ENCODE measurements around the gene TRIM65.

TRIM65 gene

DNA sequence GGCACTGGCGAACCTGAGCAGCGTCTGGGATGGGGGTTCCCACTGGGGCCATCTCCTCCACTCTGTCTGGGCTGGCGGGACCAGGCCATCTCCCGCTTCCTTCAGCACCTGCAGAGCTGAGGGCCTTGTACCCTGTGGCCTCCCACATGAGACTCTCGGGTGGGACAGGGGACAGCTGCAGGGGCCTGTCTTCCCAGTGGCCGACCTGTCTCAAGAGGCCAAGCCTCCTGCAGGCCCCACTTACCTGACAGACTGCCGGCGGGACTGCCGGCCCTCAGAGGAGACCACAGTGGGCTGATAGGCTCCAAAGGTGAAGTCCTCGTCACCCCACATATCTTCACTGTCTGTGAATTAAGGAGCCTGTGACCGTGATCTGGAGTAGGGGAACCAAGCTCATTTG lies 28.4 kb upstream of the TRIM65 start:
- Histone ChIP-seq H3K4me1 (ENCODE audit: insufficient read depth, insufficient read length) (no peaks in the 10 kb centered on the region), H3K4me3 (ENCODE audit: insufficient read length, low read depth) (no peak overlapping the region)
- TF ChIP-seq YY1 (IDR thresholded peaks at IDR 0.05; ENCODE audit: insufficient read depth, insufficient read length) (no peak), ZNF274 (IDR thresholded peaks at IDR 0.05; ENCODE audit: low read depth, low read length) (no peak), SUZ12 (IDR thresholded peaks at IDR 0.05; ENCODE audit: extremely low read depth, insufficient read depth, insufficient read length) (no peak)

GRCh38 chr17:75922963-75923874 lies 26.5 kb upstream of the TRIM65 start:
- Histone ChIP-seq H3K9me3 (ENCODE audit: insufficient read depth, low read length) (no peaks in the 10 kb centered on the region), H3K36me3 (ENCODE audit: insufficient read depth, insufficient read length, low read length) (peaks cover 90% of the 10 kb centered on the region), H3K9ac (ENCODE audit: insufficient read length, low read depth) (no peak overlapping the region), H3K4me1 (ENCODE audit: insufficient read depth, insufficient read length) (no peaks in the 10 kb centered on the region), H3K27me3 (ENCODE audit: insufficient read depth, insufficient read length) (no peaks in the 10 kb centered on the region), H3K4me3 (ENCODE audit: insufficient read length, low read depth) (peak overlapping the region; percentile 2)
- DNase-seq (ENCODE audit: low read depth, low spot score) = no peak
- TF ChIP-seq YY1 (IDR thresholded peaks at IDR 0.05; ENCODE audit: insufficient read depth, insufficient read length) = no peak
- TF ChIP-seq SUZ12 (IDR thresholded peaks at IDR 0.05; ENCODE audit: extremely low read depth, insufficient read depth, insufficient read length) = no peak
- TF ChIP-seq ZNF274 (IDR thresholded peaks at IDR 0.05; ENCODE audit: low read depth, low read length) = no peak

More for the DNA sequence above, 28.4 kb upstream of the TRIM65 start:
- H3K27me3 ChIP-seq (ENCODE audit: insufficient read depth, insufficient read length) = no peaks in the 10 kb centered on the region
- H3K36me3 ChIP-seq (ENCODE audit: insufficient read depth, insufficient read length, low read length) = peaks cover 86% of the 10 kb centered on the region
- no peaks in the 10 kb centered on the region for H3K9me3 ChIP-seq (ENCODE audit: insufficient read depth, low read length)
- no peak overlapping the region for H3K9ac ChIP-seq (ENCODE audit: insufficient read length, low read depth)
- DNase-seq (ENCODE audit: low read depth, low spot score) = no peak

- no peak for DNase-seq (ENCODE audit: low read depth, low spot score)
- no peaks in the 10 kb centered on the region for H3K27me3 ChIP-seq (ENCODE audit: insufficient read depth, insufficient read length)
- H3K4me3 ChIP-seq (ENCODE audit: insufficient read length, low read depth) = no peak overlapping the region
- TF ChIP-seq YY1 (IDR thresholded peaks at IDR 0.05; ENCODE audit: insufficient read depth, insufficient read length) = no peak
- TF ChIP-seq SUZ12 (IDR thresholded peaks at IDR 0.05; ENCODE audit: extremely low read depth, insufficient read depth, insufficient read length) = no peak
- no peak for TF ChIP-seq ZNF274 (IDR thresholded peaks at IDR 0.05; ENCODE audit: low read depth, low read length)
- H3K36me3 ChIP-seq (ENCODE audit: insufficient read depth, insufficient read length, low read length) = peaks cover 90% of the 10 kb centered on the region
- H3K9me3 ChIP-seq (ENCODE audit: insufficient read depth, low read length) = no peaks in the 10 kb centered on the region
- no peak overlapping the region for H3K9ac ChIP-seq (ENCODE audit: insufficient read length, low read depth)
- peaks cover 2% of the 10 kb centered on the region for H3K4me1 ChIP-seq (ENCODE audit: insufficient read depth, insufficient read length)
These were observed 25.6 kb upstream of the TRIM65 start for GRCh38 chr17:75922173-75922961.

DNA sequence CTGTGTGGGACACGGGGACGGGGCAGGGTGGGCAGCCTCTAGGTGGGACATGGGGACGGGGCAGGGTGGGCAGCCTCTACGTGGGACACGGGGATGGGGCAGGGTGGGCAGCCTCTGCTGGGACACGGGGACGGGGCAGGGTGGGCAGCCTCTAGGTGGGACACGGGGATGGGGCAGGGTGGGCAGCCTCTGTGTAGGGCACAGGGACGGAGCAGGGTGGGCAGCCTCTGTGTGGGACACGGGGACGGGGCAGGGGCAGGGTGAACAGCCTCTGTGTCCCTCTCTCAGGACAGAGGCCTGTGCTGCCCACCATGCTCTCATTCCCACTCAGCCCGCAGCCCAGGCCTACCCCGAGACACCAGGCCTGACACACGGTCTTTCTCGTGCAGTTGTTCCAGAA lies 24.8 kb upstream of the TRIM65 start:
- no peak for TF ChIP-seq YY1 (IDR thresholded peaks at IDR 0.05; ENCODE audit: insufficient read depth, insufficient read length)
- TF ChIP-seq ZNF274 (IDR thresholded peaks at IDR 0.05; ENCODE audit: low read depth, low read length) = no peak
- TF ChIP-seq SUZ12 (IDR thresholded peaks at IDR 0.05; ENCODE audit: extremely low read depth, insufficient read depth, insufficient read length) = no peak
- H3K4me3 ChIP-seq (ENCODE audit: insufficient read length, low read depth) = no peak overlapping the region
- no peak overlapping the region for H3K9ac ChIP-seq (ENCODE audit: insufficient read length, low read depth)
- no peaks in the 10 kb centered on the region for H3K27me3 ChIP-seq (ENCODE audit: insufficient read depth, insufficient read length)
- peaks cover 2% of the 10 kb centered on the region for H3K4me1 ChIP-seq (ENCODE audit: insufficient read depth, insufficient read length)
- no peak for DNase-seq (ENCODE audit: low read depth, low spot score)
- H3K36me3 ChIP-seq (ENCODE audit: insufficient read depth, insufficient read length, low read length) = peaks cover 90% of the 10 kb centered on the region
- H3K9me3 ChIP-seq (ENCODE audit: insufficient read depth, low read length) = no peaks in the 10 kb centered on the region

DNA sequence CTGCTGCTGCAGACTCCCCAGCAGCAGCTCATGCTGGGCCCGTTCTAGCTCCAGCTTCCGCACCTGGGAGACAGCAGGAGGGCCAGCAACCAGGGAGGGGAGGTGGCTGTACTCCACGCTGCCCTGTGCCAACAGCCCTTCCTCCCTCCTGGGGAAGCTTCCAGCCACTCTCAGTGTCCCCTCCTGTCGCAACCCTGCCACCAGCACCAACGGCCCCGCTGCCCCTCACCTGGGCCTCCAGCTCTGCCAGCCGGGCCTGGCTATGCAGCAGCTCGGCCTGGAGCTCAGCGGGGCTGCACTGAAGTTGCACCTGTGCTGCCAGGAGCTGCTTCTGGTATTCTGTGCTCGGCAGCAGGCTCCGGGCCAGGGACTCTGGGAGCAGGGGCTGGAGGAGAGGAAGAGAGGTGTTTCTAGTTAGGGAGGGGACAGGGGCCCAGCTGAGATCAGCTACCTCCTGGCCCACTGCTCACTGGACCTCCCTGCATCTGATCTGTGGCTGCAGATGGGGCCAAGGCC lies 23.4 kb upstream of the TRIM65 start:
- no peak for TF ChIP-seq ZNF274 (IDR thresholded peaks at IDR 0.05; ENCODE audit: low read depth, low read length)
- no peak for TF ChIP-seq SUZ12 (IDR thresholded peaks at IDR 0.05; ENCODE audit: extremely low read depth, insufficient read depth, insufficient read length)
- no peak for TF ChIP-seq YY1 (IDR thresholded peaks at IDR 0.05; ENCODE audit: insufficient read depth, insufficient read length)
- Histone ChIP-seq H3K27me3 (ENCODE audit: insufficient read depth, insufficient read length) (no peaks in the 10 kb centered on the region), H3K4me3 (ENCODE audit: insufficient read length, low read depth) (no peak overlapping the region), H3K9me3 (ENCODE audit: insufficient read depth, low read length) (no peaks in the 10 kb centered on the region), H3K4me1 (ENCODE audit: insufficient read depth, insufficient read length) (peaks cover 3% of the 10 kb centered on the region), H3K36me3 (ENCODE audit: insufficient read depth, insufficient read length, low read length) (peaks cover 84% of the 10 kb centered on the region), H3K9ac (ENCODE audit: insufficient read length, low read depth) (no peak overlapping the region)
- DNase-seq (ENCODE audit: low read depth, low spot score) = no peak

DNA sequence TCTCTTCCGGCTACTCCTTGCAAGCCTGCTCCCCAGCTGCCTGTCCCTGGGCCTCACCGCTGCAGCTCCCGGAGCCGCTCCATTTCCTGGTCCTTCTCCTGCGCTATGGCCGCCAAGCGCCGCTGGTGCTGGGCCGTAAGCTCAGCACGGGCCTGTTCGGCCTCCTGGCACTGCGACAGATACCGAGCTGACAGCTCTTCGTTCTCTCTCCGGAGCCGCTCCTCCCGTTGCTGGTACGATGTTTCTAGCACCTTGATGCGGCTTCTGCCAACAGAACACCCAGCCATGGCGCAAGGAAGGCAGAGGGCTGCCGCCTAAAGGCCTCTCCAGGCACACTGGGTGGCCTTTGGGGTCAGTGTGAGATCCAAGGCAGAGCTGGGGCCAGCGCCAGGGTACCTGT lies 22.9 kb upstream of the TRIM65 start:
- H3K36me3 ChIP-seq (ENCODE audit: insufficient read depth, insufficient read length, low read length) = peaks cover 84% of the 10 kb centered on the region
- H3K4me3 ChIP-seq (ENCODE audit: insufficient read length, low read depth) = no peak overlapping the region
- no peak for DNase-seq (ENCODE audit: low read depth, low spot score)
- H3K27me3 ChIP-seq (ENCODE audit: insufficient read depth, insufficient read length) = no peaks in the 10 kb centered on the region
- no peaks in the 10 kb centered on the region for H3K9me3 ChIP-seq (ENCODE audit: insufficient read depth, low read length)
- no peak overlapping the region for H3K9ac ChIP-seq (ENCODE audit: insufficient read length, low read depth)
- peaks cover 6% of the 10 kb centered on the region for H3K4me1 ChIP-seq (ENCODE audit: insufficient read depth, insufficient read length)
- TF ChIP-seq ZNF274 (IDR thresholded peaks at IDR 0.05; ENCODE audit: low read depth, low read length) (no peak), SUZ12 (IDR thresholded peaks at IDR 0.05; ENCODE audit: extremely low read depth, insufficient read depth, insufficient read length) (no peak), YY1 (IDR thresholded peaks at IDR 0.05; ENCODE audit: insufficient read depth, insufficient read length) (no peak)
